Hematopoietic multipotent progenitor cell treated with erythropoietin and hydrocortisone succinate and interleukin-3 and kit ligand, for 17 days (in vitro differentiated cells): Measurements from ENCODE around the gene SAMD10.
"Not testable (repeated sequence)": the region's sequence is repeated elsewhere in the genome, so short reads cannot be mapped to it uniquely, and the experiment has no call there.

Experiments
- DNase-seq: peaks from one replicate; pipeline ENCODE4 v3.0.0-alpha.2; 2015; ENCODE audit warnings: low spot score

Gene SAMD10

GRCh38 chr20:63979557-63980316 is at the start of gene SAMD10:
Gene SAMD10 (minus strand): TSS chr20:63979642. CDS start chr20:63979467, 175 bp downstream.
- no peak for DNase-seq

DNA sequence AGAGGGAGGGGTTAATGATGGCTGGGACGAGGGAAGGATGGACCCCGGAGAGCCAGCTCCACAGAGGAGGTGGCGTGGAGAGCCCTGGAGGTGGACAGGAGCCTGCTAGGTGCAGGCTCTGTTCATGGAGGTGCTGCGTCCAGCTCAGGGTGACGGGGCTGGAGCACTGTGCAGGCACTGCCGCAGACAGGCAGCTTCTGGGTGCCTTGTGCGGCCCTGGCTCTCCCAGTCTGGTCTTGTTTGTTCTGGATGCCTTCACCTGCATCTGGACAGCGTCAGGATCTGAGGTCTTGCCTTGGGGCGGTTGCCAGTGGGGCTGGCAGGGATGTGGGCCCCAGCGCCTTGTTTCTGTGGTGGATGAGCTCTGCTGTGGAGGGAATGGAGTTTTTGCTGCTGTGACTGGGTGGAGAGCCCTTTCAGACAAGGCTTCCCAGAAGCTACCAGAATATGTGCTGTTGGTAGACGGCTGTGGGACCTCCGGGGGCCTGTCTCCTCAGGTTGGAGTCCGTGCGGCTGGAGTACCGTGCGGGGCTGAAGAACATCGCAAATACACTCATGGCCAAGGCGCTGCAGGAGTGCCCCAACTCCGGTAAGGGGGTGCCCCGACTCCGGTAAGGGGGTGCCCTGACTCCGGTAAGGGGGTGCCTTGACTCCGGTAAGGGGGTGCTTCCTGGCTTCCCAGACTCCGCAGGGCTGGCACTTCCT is 48.7 kb upstream of the SAMD10 start:
- no peak for DNase-seq

DNA sequence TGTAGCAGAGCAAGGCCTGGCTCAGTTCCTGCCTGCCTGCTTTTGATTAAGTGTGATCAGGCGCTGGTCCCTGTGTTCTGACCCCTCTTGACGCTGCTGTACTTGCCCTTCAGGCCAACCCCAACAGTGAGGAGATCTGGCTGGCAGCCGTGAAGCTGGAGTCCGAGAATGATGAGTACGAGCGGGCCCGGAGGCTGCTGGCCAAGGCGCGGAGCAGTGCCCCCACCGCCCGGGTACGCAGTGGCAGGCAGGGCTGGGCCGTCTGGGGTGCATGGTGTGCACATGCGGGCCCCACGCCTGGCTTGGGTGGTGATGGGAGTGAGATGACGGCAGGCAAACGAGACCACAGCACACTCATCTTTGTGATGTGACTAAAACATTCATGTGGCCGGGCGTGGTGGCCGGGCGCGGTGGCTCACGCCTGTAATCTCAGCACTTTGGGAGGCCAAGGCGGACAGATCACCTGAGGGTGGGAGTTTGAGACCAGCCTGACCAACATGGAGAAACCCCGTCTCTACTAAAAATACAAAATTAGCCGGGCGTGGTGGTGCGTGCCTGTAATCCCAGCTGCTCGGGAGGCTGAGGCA is 46.5 kb upstream of the SAMD10 start:
- no peak for DNase-seq

GRCh38 chr20:64025101-64025825 is 45.8 kb upstream of the SAMD10 start:
- no peak for DNase-seq

- no peak for DNase-seq
Measured at GRCh38 chr20:64024141-64024990, 44.9 kb upstream of the SAMD10 start.

GRCh38 chr20:64023361-64024140 is 44.1 kb upstream of the SAMD10 start:
- no peak for DNase-seq

DNA sequence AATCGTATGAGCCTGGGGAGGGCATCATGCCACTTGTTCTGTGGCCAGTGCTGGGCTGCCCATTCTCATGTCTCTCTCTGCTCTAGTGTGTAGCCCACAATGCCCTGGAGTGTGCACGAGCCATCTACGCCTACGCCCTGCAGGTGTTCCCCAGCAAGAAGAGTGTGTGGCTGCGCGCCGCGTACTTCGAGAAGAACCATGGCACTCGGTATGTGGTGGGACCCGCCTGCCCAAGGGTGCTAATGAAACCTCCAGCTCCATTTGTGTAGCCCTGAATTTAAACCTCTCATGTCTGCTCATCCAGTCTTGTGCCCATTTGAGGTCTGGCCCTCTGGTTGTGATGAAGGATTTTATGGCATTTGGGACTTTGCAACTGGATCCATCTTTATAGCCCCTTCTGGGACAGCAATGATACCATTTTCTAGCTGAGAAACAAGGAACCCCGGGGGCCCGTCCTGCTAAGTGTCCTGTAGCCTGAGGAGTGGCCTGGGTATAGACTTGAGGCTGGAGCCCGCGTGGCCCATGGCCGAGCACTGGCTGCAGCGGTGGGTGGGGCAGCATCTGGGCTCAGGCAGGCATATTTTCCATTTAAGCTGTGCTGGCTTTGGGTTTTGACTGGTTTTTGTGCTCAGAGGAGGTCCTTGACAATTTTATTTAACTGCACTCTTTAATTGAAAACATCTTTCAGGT is 43.4 kb upstream of the SAMD10 start:
- no peak for DNase-seq

- no peak for DNase-seq
Measured at GRCh38 chr20:64021124-64021975, 41.9 kb upstream of the SAMD10 start.

DNA sequence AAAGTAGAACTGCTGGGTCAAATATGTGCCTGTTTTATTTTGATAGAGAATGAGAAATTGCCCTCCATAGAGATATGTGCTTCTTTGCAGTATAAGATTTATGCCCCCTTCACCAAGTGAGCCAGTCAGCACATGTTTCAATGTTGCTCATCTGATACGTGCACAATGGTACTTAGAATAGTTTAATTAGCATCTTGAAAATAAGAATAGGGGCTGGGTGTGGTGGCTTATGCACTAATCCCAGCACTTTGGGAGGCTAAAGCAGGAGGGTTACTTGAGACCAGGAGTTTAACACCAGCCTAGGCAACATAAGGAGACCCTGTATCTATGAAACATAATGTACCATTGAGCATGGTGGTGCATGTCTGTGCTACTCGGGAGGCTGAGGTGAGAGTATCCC is 36.2 kb upstream of the SAMD10 start:
- no peak for DNase-seq

DNA sequence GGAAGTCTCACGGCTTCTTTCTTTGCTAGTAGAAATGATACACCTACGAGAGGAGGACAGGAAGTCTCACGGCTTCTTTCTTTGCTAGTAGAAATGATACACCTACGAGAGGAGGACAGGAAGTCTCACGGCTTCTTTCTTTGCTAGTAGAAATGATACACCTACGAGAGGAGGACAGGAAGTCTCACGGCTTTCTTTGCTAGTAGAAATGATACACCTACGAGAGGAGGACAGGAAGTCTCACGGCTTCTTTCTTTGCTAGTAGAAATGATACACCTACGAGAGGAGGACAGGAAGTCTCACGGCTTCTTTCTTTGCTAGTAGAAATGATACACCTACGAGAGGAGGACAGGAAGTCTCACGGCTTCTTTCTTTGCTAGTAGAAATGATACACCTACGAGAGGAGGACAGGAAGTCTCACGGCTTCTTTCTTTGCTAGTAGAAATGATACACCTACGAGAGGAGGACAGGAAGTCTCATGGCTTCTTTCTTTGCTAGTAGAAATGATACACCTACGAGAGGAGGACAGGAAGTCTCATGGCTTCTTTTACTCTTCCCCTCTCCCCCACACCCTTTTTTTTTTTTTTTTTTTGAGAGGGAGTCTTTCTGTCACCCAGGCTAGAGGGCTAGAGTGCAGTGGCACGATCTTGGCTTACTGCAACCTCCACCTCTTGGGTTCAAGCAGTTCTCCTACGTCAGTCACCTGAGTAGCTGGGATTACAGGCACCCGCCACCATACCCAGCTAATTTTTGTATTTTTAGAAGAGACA is 33.1 kb upstream of the SAMD10 start:
- DNase-seq = not testable (repeated sequence)

DNA sequence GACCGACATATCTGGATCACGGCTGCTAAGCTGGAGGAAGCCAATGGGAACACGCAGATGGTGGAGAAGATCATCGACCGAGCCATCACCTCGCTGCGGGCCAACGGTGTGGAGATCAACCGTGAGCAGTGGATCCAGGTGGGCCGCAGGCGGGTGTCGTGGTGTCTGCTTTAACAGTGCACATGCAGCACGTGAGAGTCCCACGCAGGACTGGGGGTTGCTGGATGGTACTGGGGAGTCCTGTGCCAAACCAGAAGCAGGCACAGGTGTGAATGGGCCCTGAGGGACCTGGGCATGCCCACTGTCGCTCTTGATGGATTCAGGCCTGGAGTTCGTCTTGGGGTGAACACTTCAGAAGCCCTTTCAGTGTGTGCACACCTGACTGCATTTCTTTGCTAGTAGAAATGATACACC is 31.9 kb upstream of the SAMD10 start:
- DNase-seq = no peak

DNA sequence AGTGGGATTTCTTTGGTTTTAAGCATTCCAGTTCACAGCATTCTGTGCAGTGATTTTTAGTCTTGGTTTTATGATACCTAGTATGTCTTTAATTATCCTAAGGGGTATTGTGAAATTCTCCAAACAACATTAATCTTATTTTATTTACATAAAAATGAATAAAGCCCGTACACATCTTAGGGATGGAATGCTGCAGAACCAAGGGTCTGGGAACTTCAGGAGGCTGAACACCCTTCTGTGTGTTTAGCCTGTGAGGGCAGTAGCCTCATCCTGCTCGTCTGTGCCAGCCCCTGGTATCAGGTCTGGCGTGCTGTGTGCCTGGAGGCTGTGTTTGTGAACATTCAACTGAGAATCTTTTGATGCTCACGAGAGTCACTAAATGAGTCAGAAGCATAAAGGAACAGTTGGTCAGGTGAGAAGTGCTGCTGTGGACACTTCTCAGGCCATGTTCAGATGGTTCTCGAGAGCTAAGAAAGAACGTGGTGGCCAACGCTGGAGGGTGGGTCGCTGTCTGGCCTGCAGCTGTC is 31.3 kb upstream of the SAMD10 start:
- no peak for DNase-seq

DNA sequence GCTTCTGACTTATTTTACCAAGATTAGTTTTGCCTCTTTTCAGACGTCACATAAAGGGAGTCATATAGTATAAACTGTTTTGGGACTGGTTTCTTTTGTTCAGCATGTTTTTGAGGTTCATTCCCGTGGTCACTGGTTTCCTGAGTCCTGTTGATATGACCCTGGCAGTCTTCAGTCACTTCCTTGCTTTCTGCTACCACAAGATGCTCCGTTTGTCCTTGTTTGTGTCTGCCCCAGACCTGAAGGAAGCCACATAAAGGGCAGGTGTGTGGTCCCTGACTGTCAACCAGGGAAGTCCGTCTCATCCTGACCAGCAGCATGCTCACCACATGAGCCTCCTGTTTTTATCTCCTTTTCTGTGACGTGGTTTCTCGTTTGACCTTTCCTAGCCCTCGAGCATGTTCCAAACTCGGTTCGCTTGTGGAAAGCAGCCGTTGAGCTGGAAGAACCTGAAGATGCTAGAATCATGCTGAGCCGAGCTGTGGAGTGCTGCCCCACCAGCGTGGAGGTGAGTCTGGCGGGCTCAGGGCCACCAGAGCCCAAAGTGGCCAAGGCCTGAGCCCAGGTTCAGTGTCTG is 30.5 kb upstream of the SAMD10 start:
- no peak for DNase-seq

DNA sequence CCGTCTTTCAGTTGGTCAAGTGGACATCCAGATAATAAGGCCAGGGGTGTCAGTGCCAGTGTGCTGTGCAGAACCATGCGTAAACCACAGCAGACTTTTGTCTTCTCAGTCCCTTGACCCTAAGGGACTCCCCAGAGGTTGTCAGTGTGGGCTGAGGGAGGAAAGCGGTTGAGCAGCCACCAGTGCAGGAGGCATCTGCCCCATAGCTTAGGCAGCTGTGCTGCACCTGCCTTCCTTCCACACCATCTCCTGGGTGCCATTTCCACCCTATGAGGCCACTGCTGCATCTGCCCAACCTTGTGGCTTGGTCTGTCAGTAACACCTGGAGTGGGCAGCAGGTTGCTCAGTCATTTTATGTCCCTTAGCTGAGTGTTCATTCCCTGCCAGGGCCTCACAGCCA is 27.5 kb upstream of the SAMD10 start:
- DNase-seq = no peak

- no peak for DNase-seq
Measured at GRCh38 chr20:64006490-64006889, 27.0 kb upstream of the SAMD10 start.

DNA sequence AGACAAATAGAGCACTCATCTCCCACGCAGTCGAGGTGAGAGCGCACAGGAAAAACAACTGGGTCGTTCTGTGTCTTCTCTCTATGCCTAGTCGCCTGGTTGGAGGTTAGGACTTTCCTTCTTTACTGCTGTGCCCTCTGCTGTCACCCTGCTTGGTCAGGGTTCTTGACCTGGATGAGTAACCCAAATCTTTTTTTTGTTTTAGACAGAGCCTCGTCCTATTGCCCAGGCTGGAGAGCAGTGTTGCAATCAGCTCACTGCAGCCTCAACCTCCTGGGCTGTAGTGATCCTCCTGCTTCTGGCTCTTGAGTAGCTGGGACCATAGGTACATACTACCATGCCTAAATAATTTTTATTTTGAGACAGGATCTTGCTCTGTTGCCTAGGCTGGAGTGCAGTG is 26.0 kb upstream of the SAMD10 start:
- DNase-seq = no peak

DNA sequence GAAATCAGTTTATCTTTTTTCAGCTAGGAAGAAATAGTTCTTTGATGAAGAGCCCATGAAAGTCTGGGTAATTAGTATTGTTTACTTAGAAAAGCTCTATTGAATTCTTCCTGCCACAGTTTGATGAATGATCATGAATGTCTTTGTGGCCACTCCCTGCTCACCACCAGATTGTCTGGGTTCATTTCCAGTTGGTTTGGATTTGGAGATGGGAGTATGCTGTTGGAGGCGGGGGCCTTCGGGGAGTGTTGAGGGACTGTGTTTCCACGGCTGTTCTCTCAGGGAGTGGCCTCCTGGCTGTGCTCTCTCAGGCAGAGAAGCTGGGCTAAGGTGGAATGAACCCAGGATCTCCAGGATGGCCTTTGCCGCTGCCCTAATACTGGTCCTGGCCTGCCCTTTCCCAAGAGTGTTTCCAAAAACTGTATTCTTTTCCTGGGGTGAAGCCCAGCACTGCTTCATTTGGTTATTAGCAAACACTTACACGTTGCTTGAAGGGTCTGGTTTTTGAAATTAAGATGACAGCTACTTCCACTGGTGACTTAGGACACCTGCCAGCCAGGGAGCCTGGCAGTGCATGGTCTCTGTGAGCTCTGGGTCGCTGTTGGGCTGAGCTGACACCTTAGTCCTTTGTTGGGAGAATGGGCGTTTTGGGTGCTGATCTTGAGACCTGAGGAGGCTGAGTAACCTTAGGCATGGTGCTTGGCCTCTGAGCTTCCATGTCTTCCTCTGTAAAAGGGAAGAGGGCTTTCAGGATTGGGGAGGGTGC is 24.7 kb upstream of the SAMD10 start:
- DNase-seq = no peak
